Liver (tissue), 9 donors: ENCODE results near the gene GPD1. TPM values are rescaled to one million over a fixed set of nuclear protein-coding genes. Genes with fewer than 3 reads are reported as not detected.

Experiments
- DNase-seq: peaks from one replicate; pipeline ENCODE4 v3.0.0-alpha.2; 2017; ENCODE audit warnings: low spot score
- H3K27ac ChIP-seq, 2 donors: one replicate each; pipeline ENCODE4 v1.7.0; 2013; ENCODE audit warnings: inconsistent platforms in 2 of 2, low read length in 2 of 2, control low read depth in 1 of 2, low read depth in 1 of 2, mild to moderate bottlenecking in 1 of 2
- H3K27me3 ChIP-seq, 4 donors: one replicate each; pipeline versions ENCODE4 v1.6.1 to v1.7.0; 2013; ENCODE audit warnings: low read length in 3 of 4, inconsistent platforms in 1 of 4, mild to moderate bottlenecking in 1 of 4, moderate library complexity in 1 of 4; ENCODE audit not compliant: control insufficient read depth in 4 of 4, insufficient read depth in 4 of 4
- H3K36me3 ChIP-seq, 4 donors: one replicate each; pipeline versions ENCODE4 v1.6.1 to v1.7.0; 2013; ENCODE audit warnings: low read length in 3 of 4, mild to moderate bottlenecking in 3 of 4, low read depth in 1 of 4, moderate library complexity in 1 of 4; ENCODE audit not compliant: control insufficient read depth in 4 of 4, insufficient read depth in 3 of 4
- H3K4me1 ChIP-seq, 4 donors: one replicate each; pipeline versions ENCODE4 v1.6.1 to v1.7.0; 2013; ENCODE audit warnings: low read length in 3 of 4, mild to moderate bottlenecking in 3 of 4, moderate library complexity in 1 of 4; ENCODE audit not compliant: control insufficient read depth in 4 of 4, insufficient read depth in 4 of 4
- H3K4me3 ChIP-seq, 3 donors: one replicate each; pipeline versions ENCODE4 v1.6.1 to v1.7.0; 2013; ENCODE audit warnings: low read length in 3 of 3, control low read depth in 1 of 3, low read depth in 1 of 3, mild to moderate bottlenecking in 1 of 3
- H3K9ac ChIP-seq, 2 donors: one replicate each; pipeline ENCODE4 v1.7.0; 2013; ENCODE audit warnings: low read length in 2 of 2, mild to moderate bottlenecking in 2 of 2, moderate library complexity in 2 of 2, control low read depth in 1 of 2, low read depth in 1 of 2
- H3K9me3 ChIP-seq, 4 donors: one replicate each; pipeline versions ENCODE4 v1.6.1 to v1.7.0; 2013; ENCODE audit warnings: low read length in 3 of 4; ENCODE audit not compliant: control insufficient read depth in 4 of 4
- ATF3 ChIP-seq: IDR thresholded peaks from 2 replicates; pipeline ENCODE4 v1.6.1; 2016; ENCODE audit warnings: antibody characterized with exemption
- EGR1 ChIP-seq, 2 donors: IDR thresholded peaks; 2 replicates each; pipeline ENCODE4 v1.6.1; 2016 to 2018; ENCODE audit warnings: antibody characterized with exemption in 2 of 2, low read depth in 2 of 2
- FOXA1 ChIP-seq: IDR thresholded peaks from 2 replicates; pipeline ENCODE4 v1.6.1; 2016; ENCODE audit warnings: antibody characterized with exemption
- FOXA2 ChIP-seq: IDR thresholded peaks from 2 replicates; pipeline ENCODE4 v1.6.1; 2016; ENCODE audit warnings: antibody characterized with exemption
- HNF4A ChIP-seq, 2 donors: conservative IDR thresholded peaks; 2 replicates each; pipeline ENCODE4 v1.6.1; 2016; ENCODE audit warnings: antibody characterized with exemption in 2 of 2, mild to moderate bottlenecking in 2 of 2
- HNF4G ChIP-seq: IDR thresholded peaks from 2 replicates; pipeline ENCODE4 v1.6.1; 2016; ENCODE audit warnings: antibody characterized with exemption
- MAX ChIP-seq: IDR thresholded peaks from 2 replicates; pipeline ENCODE4 v1.6.1; 2016; ENCODE audit warnings: antibody characterized with exemption
- NR2F2 ChIP-seq: IDR thresholded peaks from 2 replicates; pipeline ENCODE4 v1.6.1; 2016; ENCODE audit warnings: antibody characterized with exemption
- RAD21 ChIP-seq, 2 donors: IDR thresholded peaks; 2 replicates each; pipeline ENCODE4 v1.6.1; 2016; ENCODE audit warnings: antibody characterized with exemption in 2 of 2, mild to moderate bottlenecking in 2 of 2
- REST ChIP-seq: IDR thresholded peaks from 2 replicates; pipeline ENCODE4 v1.6.1; 2016; ENCODE audit warnings: antibody characterized with exemption, mild to moderate bottlenecking
- RXRA ChIP-seq, 2 donors: IDR thresholded peaks; 2 replicates each; pipeline ENCODE4 v1.6.1; 2017 to 2018; ENCODE audit warnings: antibody characterized with exemption in 2 of 2, mild to moderate bottlenecking in 1 of 2
- SP1 ChIP-seq: IDR thresholded peaks from 2 replicates; pipeline ENCODE4 v1.6.1; 2018; ENCODE audit warnings: antibody characterized with exemption, mild to moderate bottlenecking
- TAF1 ChIP-seq: conservative IDR thresholded peaks from 2 replicates; pipeline ENCODE4 v1.6.1; 2016; ENCODE audit warnings: antibody characterized with exemption, mild to moderate bottlenecking
- YY1 ChIP-seq: IDR thresholded peaks from 2 replicates; pipeline ENCODE4 v1.6.1; 2016; ENCODE audit warnings: antibody characterized with exemption, mild to moderate bottlenecking
- ZBTB33 ChIP-seq: IDR thresholded peaks from 2 replicates; pipeline ENCODE4 v1.6.1; 2016; ENCODE audit warnings: antibody characterized with exemption
- WGBS: extraction: QIAGEN DNeasy Blood & Tissue Kit; methylation state at CpG from one replicate; pipeline ENCODE4 v1.1.7; 2013; 5-methylcytosine and 5-hydroxymethylcytosine counted together
- polyA plus RNA-seq, 2 donors: library from polyadenylated mRNA; stranded (reverse) in 1 of 2; unstranded in 1 of 2; fragments of 200-250 nt in 1 of 2; fragments of >200 nt in 1 of 2; fragmentation: Nextera tagmentation in 1 of 2; extraction: Ambion mirVana in 1 of 2; gene quantifications; one replicate each; pipeline versions ENCODE4 v1.2.1 to v1.2.3, GENCODE V29; 2013 to 2015
- total RNA-seq, 2 donors: library from RNA; depleted of rRNA; stranded (reverse); fragments of >200 nt; gene quantifications; one replicate each; pipeline ENCODE4 v1.2.3, GENCODE V29; 2014
- donor health status: healthy.
- donor health status: healthy.
- donor health status: healthy.
- donor health status: healthy.
- donor health status: healthy.

The GPD1 gene
- total and polyA plus RNA-seq, 4 donors, result 12.0 to 323 (median 85.6) TPM

GRCh38 chr12:50099302-50100008 lies 4.4 kb upstream of the GPD1 start:
- no peak overlapping the region for H3K27ac ChIP-seq

GRCh38 chr12:50100561-50100960 lies 3.2 kb upstream of the GPD1 start:
- Histone ChIP-seq H3K36me3 (peaks cover 18 to 36% (median 33%) of the 10 kb centered on the region in 4 donors), H3K4me1 (peaks cover 8 to 45% (median 29%) of the 10 kb centered on the region in 4 donors), H3K4me3 (no peak overlapping the region), H3K9me3 (no peaks in the 10 kb centered on the region), H3K9ac (no peak overlapping the region), H3K27ac (no peak overlapping the region), H3K27me3 (no peaks in the 10 kb centered on the region)
- no peak for TF ChIP-seq HNF4A (conservative IDR thresholded peaks at IDR 0.05)
- no peak for TF ChIP-seq REST
- TF ChIP-seq NR2F2, result no peak
- no peak for TF ChIP-seq RXRA (IDR thresholded peaks at IDR 0.05)
- no peak for TF ChIP-seq FOXA1
- TF ChIP-seq RAD21 (IDR thresholded peaks at IDR 0.05), result no peak
- TF ChIP-seq YY1, result no peak
- no peak for TF ChIP-seq TAF1
- no peak for TF ChIP-seq HNF4G
- no peak for TF ChIP-seq ZBTB33
- TF ChIP-seq FOXA2, result no peak
- TF ChIP-seq ATF3, result no peak
- TF ChIP-seq MAX, result no peak
- 94% methylated on average over 3 of the region's 3 CpGs for WGBS
- DNase-seq, result no peak

More at GRCh38 chr12:50099302-50100008, 4.4 kb upstream of the GPD1 start:
- no peak for DNase-seq
- Histone ChIP-seq H3K9ac (no peak overlapping the region), H3K9me3 (no peaks in the 10 kb centered on the region), H3K27me3 (no peaks in the 10 kb centered on the region), H3K36me3 (peaks cover 20 to 45% (median 38%) of the 10 kb centered on the region in 4 donors), H3K4me1 (peaks cover 8 to 34% (median 21%) of the 10 kb centered on the region in 4 donors), H3K4me3 (no peak overlapping the region)
- no peak for TF ChIP-seq EGR1 (IDR thresholded peaks at IDR 0.05; ENCODE audit: low read depth in 2 of 2)
- no peak for TF ChIP-seq NR2F2
- no peak for TF ChIP-seq FOXA1
- TF ChIP-seq ZBTB33, result no peak
- no peak for TF ChIP-seq SP1
- 87% methylated on average over 5 of the region's 5 CpGs for WGBS
